NAMALWA (cell line): ENCODE data around the gene ERCC1.

Experiments
- DNase-seq: peaks from one replicate; pipeline ENCODE4 v3.0.0-alpha.2; 2015; ENCODE audit warnings: low spot score

ERCC1 gene

GRCh38 chr19:45364696-45365095 lies 59.0 kb downstream of the ERCC1 start:
- DNase-seq = no peak

DNA sequence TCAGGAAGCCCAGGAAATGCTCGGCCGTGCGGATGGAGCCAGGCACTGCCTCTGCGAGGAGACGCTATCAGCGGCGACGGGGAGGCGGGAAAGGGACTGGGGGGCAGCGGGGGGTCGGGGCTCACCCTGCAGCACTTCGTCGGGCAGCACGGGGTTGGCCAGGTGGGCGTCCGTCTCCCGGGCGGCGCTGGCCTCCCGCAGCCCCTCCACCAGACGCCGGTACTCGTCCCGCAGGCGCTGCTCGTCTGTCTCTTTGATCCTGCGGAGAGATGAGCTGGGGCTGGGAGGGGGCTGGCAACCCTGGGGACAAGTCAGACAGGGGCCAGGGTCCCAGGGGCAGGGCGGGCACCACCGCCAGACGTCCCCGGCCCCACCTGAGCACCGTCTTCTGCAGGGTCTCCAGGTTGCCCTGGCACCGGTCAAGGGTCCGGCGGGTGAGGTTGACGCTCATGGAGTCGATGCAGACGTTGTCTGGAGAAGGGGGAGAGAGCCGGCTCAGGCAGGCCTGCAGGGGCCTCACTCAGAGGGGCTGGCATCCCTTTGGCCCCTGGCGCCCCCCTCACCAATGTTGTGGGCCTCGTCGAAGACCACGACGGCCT lies 59.8 kb downstream of the ERCC1 start:
- no peak for DNase-seq

DNA sequence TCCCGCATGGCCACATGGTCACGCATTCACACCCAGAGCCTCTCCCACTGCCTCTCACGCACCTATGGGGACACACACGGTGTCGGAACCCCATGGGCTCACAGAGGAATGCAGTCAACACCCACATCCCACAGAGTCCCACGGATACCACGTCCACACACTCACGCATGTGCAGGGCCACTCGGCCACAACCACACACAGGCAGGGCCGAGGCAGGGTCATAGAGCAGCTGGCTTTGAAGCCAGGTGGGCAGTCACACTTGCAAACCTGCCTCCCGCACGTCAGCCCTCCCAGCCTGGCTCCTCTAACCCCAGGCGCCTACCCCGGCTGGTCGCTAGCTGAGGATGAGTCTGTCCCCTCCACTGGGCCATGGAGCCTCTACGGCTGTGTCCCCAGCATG lies 61.4 kb downstream of the ERCC1 start:
- no peak for DNase-seq

GRCh38 chr19:45361608-45362007 lies 62.1 kb downstream of the ERCC1 start:
- DNase-seq = no peak

DNA sequence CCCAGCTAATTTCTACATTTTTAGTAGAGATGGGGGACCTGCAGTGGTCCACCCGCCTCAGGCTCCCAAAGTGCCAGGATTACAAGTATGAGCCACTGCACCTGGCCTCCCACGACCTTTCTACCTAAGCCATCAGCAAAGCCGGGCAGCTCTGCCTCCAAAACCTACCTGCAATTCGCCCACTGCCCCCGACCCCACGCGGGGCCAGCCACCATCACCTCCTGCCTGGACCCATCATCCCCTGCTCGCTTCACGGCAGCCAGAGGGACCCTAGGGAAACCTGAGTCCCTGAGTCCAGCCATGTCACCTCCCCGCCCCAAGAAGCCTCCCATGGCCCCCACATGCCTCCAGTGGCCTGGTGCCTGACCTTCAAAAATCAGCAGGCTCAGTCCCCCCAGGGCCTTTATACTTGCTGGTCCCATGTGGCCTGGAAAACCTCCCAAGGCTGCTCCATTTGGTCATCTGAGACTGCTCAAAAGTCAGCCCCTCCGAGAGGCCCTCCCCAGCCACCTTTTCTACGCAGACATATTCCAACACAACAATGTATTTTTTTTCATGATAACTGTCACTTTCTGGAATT lies 65.4 kb downstream of the ERCC1 start:
- DNase-seq = no peak

- DNase-seq = no peak
Measured at GRCh38 chr19:45357445-45357783, 66.3 kb downstream of the ERCC1 start.
